ENCODE measurements around the gene EXD2. TPM values are rescaled to one million over a fixed set of nuclear protein-coding genes. Genes with fewer than 3 reads are reported as not detected.
A peak's percentile ranks its signal among the peaks of the same experiment; 100 is the strongest.

EXD2 gene
- total RNA-seq, 1 experiment from 2014 or later = 9.5 TPM

DNA sequence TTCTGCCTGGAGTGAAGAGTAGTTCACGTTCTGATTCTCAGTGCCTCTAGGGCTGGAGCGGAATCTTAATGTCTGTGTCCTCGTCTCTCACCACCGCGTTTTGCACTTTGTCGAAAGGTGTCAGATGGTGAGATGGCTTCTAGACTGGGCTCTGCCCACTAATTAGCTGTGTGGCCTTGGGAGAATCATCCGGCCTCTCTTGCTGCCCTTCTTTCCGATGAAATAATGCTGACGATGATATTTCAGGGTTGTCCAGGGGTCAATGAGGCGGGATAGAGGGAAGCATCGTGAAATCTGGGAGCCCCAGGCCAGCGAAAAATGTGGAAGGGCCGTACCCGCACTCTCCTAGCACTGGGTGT is 67.8 kb downstream of the EXD2 start:
- ChIA-PET CTCF (no interaction called here), POLR2A (interaction anchor here (0.6 kb wide), 1 partner anchor 55 kb away, joined by 3 read pairs; no protein-coding TSS in a partner anchor)
- in situ Hi-C loops (cut with HindIII; ENCODE audit: low pct_unique_long_range_greater_than_20kb, low sequenced_read_pairs) = no loop called here
- Histone ChIP-seq H3K4me3 (ENCODE audit: low read depth in 2 of 2, low read length in 2 of 2) (peak overlapping the region; percentile 36 to 42; a peak in 2 of 4 replicates), H3K27ac (ENCODE audit: low read length) (no peak overlapping the region), H3K9me3 (ENCODE audit: control insufficient read depth, insufficient read depth, low read depth, low read length) (no peaks in the 10 kb centered on the region), H3K4me1 (ENCODE audit: control insufficient read depth, insufficient read depth, low read length) (no peaks in the 10 kb centered on the region), H3K27me3 (ENCODE audit: control insufficient read depth, insufficient read depth, low read length) (peaks cover 6% of the 10 kb centered on the region; the same call in 1 of the 2 replicates), H3K36me3 (ENCODE audit: control insufficient read depth, insufficient read depth, low read length) (no peaks in the 10 kb centered on the region)
- intact Hi-C loops (cut with micrococcal nuclease; ENCODE audit: unreplicated experiment) = no loop called here
- TF ChIP-seq, protein P1, sequence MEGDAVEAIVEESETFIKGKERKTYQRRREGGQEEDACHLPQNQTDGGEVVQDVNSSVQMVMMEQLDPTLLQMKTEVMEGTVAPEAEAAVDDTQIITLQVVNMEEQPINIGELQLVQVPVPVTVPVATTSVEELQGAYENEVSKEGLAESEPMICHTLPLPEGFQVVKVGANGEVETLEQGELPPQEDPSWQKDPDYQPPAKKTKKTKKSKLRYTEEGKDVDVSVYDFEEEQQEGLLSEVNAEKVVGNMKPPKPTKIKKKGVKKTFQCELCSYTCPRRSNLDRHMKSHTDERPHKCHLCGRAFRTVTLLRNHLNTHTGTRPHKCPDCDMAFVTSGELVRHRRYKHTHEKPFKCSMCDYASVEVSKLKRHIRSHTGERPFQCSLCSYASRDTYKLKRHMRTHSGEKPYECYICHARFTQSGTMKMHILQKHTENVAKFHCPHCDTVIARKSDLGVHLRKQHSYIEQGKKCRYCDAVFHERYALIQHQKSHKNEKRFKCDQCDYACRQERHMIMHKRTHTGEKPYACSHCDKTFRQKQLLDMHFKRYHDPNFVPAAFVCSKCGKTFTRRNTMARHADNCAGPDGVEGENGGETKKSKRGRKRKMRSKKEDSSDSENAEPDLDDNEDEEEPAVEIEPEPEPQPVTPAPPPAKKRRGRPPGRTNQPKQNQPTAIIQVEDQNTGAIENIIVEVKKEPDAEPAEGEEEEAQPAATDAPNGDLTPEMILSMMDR (IDR thresholded peaks at IDR 0.05) = no peak
- ATAC-seq (no peak), DNase-seq (ENCODE audit: low read depth, low spot score) (no peak)
- no TSS peak for BruUV-seq (replicated peaks)

DNA sequence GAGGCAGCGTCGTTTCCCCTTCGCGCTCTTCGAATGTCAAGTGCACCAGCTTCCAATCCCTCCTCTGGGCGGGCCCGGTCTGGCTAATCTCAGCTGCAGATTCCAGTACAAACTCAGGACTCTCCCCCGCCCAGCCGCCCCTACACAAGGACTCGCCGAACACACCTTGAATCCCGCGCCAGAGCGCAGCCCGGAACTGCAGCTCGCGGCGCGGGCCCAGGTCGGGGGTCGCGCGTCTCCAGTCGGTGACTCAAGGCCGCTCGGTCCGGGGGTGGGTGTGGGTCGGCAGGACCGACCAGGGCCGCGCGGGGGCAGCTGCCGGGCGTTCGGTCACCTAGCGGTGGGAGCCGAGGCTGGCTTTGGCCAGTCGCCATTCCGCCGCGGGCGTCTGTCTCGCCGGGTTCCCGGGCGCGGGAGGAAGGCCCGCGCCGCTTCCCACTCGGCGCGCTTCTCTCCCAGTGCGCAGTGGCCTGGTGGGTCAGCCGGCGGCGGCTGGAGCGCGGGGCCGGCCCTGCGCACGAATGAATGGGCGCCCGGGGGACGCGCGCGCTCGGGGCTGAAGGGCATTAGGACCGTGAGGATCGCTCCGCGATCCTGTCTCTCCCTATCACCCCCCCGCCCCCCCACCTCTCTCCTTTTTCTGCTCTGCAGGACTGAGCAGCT is 68.4 kb downstream of the EXD2 start, which contains the start of gene GALNT16:
GALNT16 (plus strand) TSS at position 632 of the 663 bp plus-strand sequence. CDS start 133 bp downstream, outside the sequence.
- ChIA-PET POLR2A (interaction anchor here (0.6 kb wide), 1 partner anchor 55 kb away, joined by 3 read pairs; no protein-coding TSS in a partner anchor), CTCF (no interaction called here)
- DNase-seq (ENCODE audit: low read depth, low spot score) (no peak), ATAC-seq (peak; percentile 40)
- Histone ChIP-seq H3K27me3 (ENCODE audit: control insufficient read depth, insufficient read depth, low read length) (peaks cover 6% of the 10 kb centered on the region; the same call in 1 of the 2 replicates), H3K27ac (ENCODE audit: low read length) (no peak within 1 kb of the TSS), H3K9me3 (ENCODE audit: control insufficient read depth, insufficient read depth, low read depth, low read length) (no peaks in the 10 kb centered on the region), H3K4me1 (ENCODE audit: control insufficient read depth, insufficient read depth, low read length) (no peaks in the 10 kb centered on the region), H3K4me3 (ENCODE audit: low read depth in 2 of 2, low read length in 2 of 2) (peak within 1 kb of the TSS; percentile 42 to 44), H3K36me3 (ENCODE audit: control insufficient read depth, insufficient read depth, low read length) (no peaks in the 10 kb centered on the region)
- BruUV-seq (replicated peaks) = no TSS peak
- in situ Hi-C loops (cut with HindIII; ENCODE audit: low pct_unique_long_range_greater_than_20kb, low sequenced_read_pairs) = no loop called here
- intact Hi-C loops (cut with micrococcal nuclease; ENCODE audit: unreplicated experiment) = loop anchor here (10.0 kb wide), 1 partner anchor 85 kb away; no protein-coding TSS in a partner anchor
- TF ChIP-seq, protein P1 (IDR thresholded peaks at IDR 0.05) = peak; percentile 25
- TF ChIP-seq, protein P2, sequence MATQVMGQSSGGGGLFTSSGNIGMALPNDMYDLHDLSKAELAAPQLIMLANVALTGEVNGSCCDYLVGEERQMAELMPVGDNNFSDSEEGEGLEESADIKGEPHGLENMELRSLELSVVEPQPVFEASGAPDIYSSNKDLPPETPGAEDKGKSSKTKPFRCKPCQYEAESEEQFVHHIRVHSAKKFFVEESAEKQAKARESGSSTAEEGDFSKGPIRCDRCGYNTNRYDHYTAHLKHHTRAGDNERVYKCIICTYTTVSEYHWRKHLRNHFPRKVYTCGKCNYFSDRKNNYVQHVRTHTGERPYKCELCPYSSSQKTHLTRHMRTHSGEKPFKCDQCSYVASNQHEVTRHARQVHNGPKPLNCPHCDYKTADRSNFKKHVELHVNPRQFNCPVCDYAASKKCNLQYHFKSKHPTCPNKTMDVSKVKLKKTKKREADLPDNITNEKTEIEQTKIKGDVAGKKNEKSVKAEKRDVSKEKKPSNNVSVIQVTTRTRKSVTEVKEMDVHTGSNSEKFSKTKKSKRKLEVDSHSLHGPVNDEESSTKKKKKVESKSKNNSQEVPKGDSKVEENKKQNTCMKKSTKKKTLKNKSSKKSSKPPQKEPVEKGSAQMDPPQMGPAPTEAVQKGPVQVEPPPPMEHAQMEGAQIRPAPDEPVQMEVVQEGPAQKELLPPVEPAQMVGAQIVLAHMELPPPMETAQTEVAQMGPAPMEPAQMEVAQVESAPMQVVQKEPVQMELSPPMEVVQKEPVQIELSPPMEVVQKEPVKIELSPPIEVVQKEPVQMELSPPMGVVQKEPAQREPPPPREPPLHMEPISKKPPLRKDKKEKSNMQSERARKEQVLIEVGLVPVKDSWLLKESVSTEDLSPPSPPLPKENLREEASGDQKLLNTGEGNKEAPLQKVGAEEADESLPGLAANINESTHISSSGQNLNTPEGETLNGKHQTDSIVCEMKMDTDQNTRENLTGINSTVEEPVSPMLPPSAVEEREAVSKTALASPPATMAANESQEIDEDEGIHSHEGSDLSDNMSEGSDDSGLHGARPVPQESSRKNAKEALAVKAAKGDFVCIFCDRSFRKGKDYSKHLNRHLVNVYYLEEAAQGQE (IDR thresholded peaks at IDR 0.05; ENCODE audit: insufficient read depth in 1 of 2, low read depth in 2 of 2, low read length in 1 of 2) = no peak

All from Panc1 (cell line).